Measurements from ENCODE around the gene HLA-DOA. TPM values are rescaled to one million over a fixed set of nuclear protein-coding genes. Genes with fewer than 3 reads are reported as not detected.

HLA-DOA gene
- total RNA-seq, 1 experiment from 2014 or later, result 13.6 TPM

GRCh38 chr6:32969685-32970412, 39.5 kb downstream of the HLA-DOA start:
- H3K27me3 Mint-ChIP-seq (ENCODE audit: low read depth), result peaks cover 4% of the 10 kb centered on the region; the same call in 1 of the 2 replicates
- no peak for TF ChIP-seq ZNF121 (CRISPR knock-in tag; IDR thresholded peaks at IDR 0.05)
- TF ChIP-seq USF2 (CRISPR knock-in tag; IDR thresholded peaks at IDR 0.05), result no peak
- no peak; the same call in 1 of the 2 replicates for TF ChIP-seq ERG (CRISPR knock-in tag; IDR thresholded peaks at IDR 0.05)
- TF ChIP-seq ZBTB21 (CRISPR knock-in tag; IDR thresholded peaks at IDR 0.05; ENCODE audit: borderline replicate concordance), result no peak
- no peak for TF ChIP-seq FOXP1 (CRISPR knock-in tag; IDR thresholded peaks at IDR 0.05; ENCODE audit: borderline replicate concordance)
- no peak for TF ChIP-seq ZSCAN18 (CRISPR knock-in tag; IDR thresholded peaks at IDR 0.05)
- no peak for TF ChIP-seq SOX15 (CRISPR knock-in tag; IDR thresholded peaks at IDR 0.05)
- TF ChIP-seq ETV6 (CRISPR knock-in tag; IDR thresholded peaks at IDR 0.05), result no peak
- TF ChIP-seq TCF7 (CRISPR knock-in tag; IDR thresholded peaks at IDR 0.05; ENCODE audit: low read depth), result no peak
- TF ChIP-seq ZNF671 (CRISPR knock-in tag; IDR thresholded peaks at IDR 0.05), result peak; percentile 70; the same call in 1 of the 2 replicates
- TF ChIP-seq MYBL2 (CRISPR knock-in tag; IDR thresholded peaks at IDR 0.05), result no peak
- no peak; the same call in 1 of the 2 replicates for TF ChIP-seq MAX (CRISPR knock-in tag; IDR thresholded peaks at IDR 0.05)
- TF ChIP-seq CREM (CRISPR knock-in tag; IDR thresholded peaks at IDR 0.05), result no peak
- no peak for TF ChIP-seq STAT6 (CRISPR knock-in tag; conservative IDR thresholded peaks at IDR 0.05; ENCODE audit: low read depth)
- no peak for TF ChIP-seq ZNF219 (CRISPR knock-in tag; IDR thresholded peaks at IDR 0.05; ENCODE audit: borderline replicate concordance)
- TF ChIP-seq FOXP4 (CRISPR knock-in tag; IDR thresholded peaks at IDR 0.05), result no peak
- TF ChIP-seq ZBTB43 (CRISPR knock-in tag; IDR thresholded peaks at IDR 0.05), result no peak
- TF ChIP-seq FOXJ3 (CRISPR knock-in tag; IDR thresholded peaks at IDR 0.05; ENCODE audit: borderline replicate concordance), result no peak
- no peak for TF ChIP-seq ELF4 (CRISPR knock-in tag; IDR thresholded peaks at IDR 0.05; ENCODE audit: low read depth)
- TF ChIP-seq MLX (CRISPR knock-in tag; IDR thresholded peaks at IDR 0.05), result no peak
- no peak for TF ChIP-seq CBFB (CRISPR knock-in tag; IDR thresholded peaks at IDR 0.05; ENCODE audit: low read depth)
- TF ChIP-seq ZNF416 (CRISPR knock-in tag; IDR thresholded peaks at IDR 0.05), result no peak
- no peak for TF ChIP-seq ATF2 (CRISPR knock-in tag; IDR thresholded peaks at IDR 0.05; ENCODE audit: borderline replicate concordance, low read depth)
- TF ChIP-seq ATF3 (CRISPR knock-in tag; conservative IDR thresholded peaks at IDR 0.05), result no peak

More at GRCh38 chr6:32969685-32970412, 39.5 kb downstream of the HLA-DOA start:
- Mint-ChIP-seq H3K4me3 (peak overlapping the region; percentile 98), H3K27ac (peak overlapping the region; percentile 100), H3K4me1 (peaks cover 16% of the 10 kb centered on the region), H3K36me3 (peaks cover 48% of the 10 kb centered on the region), H3K9me3 (no peaks in the 10 kb centered on the region)
- ChIA-PET CTCF (interaction anchor here (0.6 to 11.8 kb wide), 8 partner anchors 15 to 415 kb away, joined by 3 to 205 read pairs (median 6); partner anchors contain the start of genes HLA-DMA and TAP2), POLR2A (interaction anchor here (0.6 to 7.0 kb wide), 10 partner anchors 12 to 250 kb away, joined by 3 to 146 read pairs (median 4); partner anchors contain the start of genes HLA-DMA, TAP1 and TAP2)
- 0 out of 2 replicates have a peak, but pooled peaks have one; percentile 0 for ATAC-seq
- DNase-seq (ENCODE audit: low spot score), result peak; percentile 77

All from WTC11 (cell line).